Measurements from ENCODE around the gene ZNF154.
"Not testable (repeated sequence)": the region's sequence is repeated elsewhere in the genome, so short reads cannot be mapped to it uniquely, and the experiment has no call there.

The ZNF154 gene

DNA sequence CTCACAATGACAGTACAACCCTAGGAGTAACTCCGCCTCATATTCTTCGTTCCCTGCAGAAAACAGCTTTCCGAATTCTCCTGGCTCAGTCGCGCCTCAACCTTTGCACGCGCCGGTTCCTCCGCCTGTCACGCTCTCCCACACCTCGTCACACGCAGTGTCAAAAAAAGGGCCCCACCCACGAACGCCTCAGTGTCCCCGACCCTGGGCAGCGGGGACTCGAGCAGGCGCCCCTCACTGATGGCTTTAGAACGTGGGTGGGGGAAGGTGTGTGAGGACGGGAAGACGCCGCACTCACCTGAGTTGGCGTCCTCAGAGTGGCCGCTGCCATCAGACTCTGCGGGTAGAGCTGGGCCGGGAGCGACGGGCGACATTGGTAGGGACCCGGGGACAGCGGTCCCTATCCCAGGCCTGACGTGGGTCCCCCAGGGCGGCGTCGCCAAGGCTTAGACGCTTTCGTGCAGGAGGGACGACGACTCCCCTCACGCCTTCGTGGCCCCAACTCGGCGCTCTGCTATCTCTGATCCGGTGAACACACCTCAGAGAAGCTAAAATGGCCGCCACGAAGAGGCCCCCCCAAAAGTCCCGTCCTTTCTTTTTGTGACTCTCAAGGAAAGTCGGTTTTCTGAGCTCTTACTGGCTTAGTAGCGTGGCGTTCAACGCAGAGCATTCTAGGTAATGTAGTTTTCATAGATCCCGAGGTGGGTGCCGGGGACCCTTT is at the start of gene ZNF154:
TSS of gene ZNF154 (minus strand) at position 564 of the 721 bp plus-strand sequence. CDS start at position 331, 233 bp downstream.
- DNase-seq, result no peak

GRCh38 chr19:57757941-57758340 is 48.9 kb upstream of the ZNF154 start:
- no peak for DNase-seq

DNA sequence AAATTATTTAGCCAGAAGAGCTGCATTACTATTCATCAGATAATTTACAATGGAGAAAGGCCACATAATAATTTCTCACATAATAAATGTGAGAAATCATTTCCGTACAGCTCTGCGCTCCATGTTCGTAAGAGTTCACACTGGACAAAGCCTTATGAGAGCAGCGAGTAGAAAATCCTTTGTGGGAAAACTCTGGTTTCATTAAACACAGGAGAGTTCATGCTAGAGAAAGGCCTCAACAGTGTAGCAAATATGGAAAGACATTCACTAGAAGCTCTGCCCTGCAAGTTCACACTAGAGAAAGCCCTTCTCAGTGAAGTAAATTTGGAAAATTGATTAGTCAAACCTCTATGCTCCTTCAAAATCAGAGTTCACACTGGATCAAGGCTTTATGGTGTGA is 46.0 kb upstream of the ZNF154 start:
- no peak for DNase-seq

DNA sequence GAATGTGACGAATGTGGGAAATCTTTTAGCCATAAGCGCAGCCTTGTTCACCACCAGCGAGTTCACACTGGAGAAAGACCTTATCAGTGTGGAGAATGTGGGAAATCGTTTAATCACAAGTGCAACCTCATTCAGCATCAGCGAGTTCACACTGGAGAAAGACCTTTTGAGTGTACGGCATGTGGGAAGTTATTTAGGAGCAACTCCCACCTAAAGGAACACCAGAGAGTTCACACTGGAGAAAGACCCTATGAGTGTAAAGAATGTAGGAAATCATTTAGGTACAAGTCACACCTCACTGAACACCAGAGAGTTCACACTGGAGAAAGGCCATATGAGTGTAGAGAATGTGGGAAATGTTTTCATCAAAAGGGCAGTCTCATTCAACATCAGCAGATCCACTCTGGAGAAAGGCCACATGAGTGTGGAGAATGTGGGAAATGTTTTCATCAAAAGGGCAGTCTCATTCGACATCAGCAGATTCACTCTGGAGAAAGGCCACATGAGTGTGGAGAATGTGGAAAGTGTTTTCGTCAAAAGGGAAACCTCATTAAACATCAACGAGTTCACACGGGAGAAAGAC is 45.2 kb upstream of the ZNF154 start:
- DNase-seq, result no peak

- no peak for DNase-seq
Measured at GRCh38 chr19:57748029-57748428, 39.0 kb upstream of the ZNF154 start.

DNA sequence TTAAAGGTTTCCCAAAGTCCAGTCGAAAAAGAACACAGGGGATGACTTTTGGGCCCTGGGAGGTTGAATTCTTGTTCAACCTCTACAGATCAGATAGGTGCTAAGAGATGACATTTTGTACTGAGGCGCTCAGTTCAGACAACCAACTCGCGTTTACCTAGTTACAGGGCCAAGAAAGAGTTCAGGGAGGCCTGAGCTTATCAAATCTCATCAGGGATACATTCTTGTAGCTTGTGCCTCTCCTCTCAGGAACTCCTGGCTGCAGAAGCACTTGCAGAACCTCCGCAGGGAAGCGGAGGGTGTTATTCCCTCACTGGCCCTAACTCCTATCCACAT is 38.4 kb upstream of the ZNF154 start:
- DNase-seq, result no peak

DNA sequence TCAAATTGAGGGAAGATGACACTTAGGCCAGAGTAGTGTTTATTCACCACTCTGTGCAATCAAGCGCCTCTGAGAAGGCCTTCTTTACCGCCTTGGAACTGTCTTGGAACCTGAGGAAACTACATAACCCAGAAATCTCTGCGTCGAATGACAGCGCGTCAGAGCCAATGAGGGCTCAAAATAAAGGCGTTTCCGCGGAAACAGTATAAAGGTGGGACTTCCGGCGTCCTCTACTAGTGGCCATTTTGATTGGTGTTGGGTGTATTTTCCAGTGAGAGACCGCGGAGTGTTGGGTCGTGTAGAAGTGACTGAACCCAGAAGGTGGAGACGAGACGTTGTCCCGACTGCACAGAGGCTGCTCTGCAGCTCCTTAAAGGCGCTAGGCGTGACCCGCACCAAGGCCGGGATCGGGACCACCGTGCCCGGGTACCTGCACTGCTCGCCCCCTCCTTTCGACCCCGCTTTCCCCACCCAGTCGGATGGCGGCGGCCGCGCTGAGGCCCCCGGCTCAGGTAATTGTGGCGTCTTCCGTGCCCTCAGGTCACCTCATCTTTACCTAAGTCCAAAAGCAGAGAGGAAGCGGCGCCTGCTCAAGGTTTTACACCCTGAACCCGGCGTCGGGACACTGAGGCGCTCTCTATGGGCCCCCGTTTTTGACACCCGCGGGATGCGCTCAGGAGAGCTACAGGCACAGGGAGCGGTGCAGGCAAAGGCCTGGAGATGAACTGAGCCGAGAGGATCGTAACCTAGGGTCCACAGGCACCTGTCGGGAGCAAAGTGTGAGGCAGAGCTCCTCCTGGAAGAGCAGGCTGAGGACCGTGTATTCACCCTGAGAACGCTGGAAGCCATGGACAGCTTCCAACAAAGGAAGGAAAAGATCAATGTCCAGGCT is 37.8 kb upstream of the ZNF154 start, which contains the start of gene ZNF776:
TSS of gene ZNF776 (plus strand) at position 236 of the 892 bp plus-strand sequence. CDS start at position 480, 244 bp downstream.
- DNase-seq, result peak; percentile 81 to 93

- not testable (repeated sequence) for DNase-seq
Measured at GRCh38 chr19:57738770-57739169, 29.8 kb upstream of the ZNF154 start.

DNA sequence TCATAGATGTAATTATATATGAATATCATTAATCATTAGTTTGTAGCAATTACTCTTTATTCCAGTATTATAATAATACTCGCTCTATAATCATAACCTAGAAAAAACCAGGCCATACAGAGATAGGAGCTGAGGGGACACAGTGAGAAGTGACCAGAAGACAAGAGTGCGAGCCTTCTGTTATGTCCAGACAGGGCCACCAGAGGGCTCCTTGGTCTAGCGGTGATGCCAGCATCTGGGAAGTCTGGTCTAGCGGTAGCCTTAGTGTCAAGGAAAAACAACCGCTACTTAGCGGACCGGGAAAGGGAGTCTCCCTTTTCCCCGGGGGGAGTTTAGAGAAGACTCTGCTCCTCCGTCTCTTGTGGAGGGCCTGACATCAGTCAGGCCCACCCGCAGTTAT is 29.3 kb upstream of the ZNF154 start:
- peak in 1 of 2 experiments; percentile 6 for DNase-seq

- no peak for DNase-seq
Measured at GRCh38 chr19:57720878-57721277, 11.9 kb upstream of the ZNF154 start.

DNA sequence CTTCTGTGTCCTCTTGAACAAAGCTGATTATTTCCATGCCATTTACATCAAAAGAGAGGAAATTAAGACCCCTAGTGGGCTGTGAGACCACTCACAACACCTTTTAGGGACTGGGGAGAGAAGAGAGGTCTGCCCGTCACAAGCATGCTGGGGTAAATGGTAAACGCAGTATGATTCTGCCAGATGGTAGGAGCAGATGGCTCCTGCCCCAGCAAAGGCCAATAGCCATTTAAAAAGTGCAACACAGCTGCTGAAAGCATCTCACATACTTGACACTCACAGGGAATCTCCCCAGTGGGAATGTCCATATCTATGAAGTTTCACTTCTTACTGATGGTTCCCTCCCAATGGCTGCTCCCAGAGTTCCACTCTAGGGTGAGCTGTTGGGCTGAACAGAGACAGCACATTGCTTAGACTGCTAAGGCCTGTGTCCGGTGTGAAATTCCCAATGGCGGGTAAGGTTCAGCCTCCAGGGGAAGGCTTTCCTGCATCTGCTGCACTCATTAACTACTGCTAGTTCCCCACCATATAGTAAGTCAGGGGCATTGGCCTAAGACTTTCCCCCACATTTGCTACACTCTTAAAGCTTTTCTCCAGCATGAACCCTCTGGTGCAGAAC is 11.0 kb upstream of the ZNF154 start:
- DNase-seq, result peak; percentile 43 to 84

GRCh38 chr19:57719424-57719823 is 10.4 kb upstream of the ZNF154 start:
- peak; percentile 43 to 84 for DNase-seq

DNA sequence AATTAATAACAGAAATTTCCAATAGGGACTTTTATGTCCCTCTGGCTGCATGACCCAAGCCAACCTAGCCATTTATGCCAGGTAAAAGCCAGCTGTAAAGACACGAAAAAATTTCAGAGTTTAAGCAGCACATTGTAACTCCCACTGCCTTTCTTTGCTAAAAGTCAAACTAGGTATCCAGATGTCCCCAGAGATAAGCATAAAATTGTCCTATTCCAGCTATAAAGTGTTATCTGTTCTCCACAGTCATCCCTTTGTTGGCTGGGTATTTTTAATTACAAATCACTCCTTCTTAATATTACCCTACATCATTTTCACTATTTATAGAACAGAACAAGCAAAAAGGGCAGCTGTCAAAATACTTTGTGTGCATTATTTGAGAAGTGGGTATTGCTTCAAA is 3.2 kb upstream of the ZNF154 start:
- no peak for DNase-seq

DNA sequence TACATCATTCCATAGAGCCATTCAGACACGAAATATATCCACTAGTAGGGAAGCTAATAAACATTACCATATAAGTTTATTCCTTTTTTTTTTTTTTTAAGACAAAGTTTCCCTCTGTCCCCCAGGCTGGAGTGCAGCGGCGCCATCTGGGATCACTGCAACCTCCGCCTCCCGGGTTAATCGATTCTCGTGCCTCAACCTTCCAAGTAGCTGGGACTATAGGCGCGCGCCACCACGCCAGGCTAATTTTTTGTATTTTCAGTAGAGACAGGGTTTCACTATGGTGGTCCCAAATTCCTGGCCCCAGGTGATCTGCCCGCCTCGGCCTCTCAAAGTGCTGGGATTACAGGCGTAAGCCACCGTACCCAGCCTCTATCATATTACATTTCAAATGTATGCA is 612 bp upstream of the ZNF154 start:
- no peak for DNase-seq

GRCh38 chr19:57706346-57706745 is 2.7 kb downstream of the ZNF154 start:
- DNase-seq, result no peak

DNA sequence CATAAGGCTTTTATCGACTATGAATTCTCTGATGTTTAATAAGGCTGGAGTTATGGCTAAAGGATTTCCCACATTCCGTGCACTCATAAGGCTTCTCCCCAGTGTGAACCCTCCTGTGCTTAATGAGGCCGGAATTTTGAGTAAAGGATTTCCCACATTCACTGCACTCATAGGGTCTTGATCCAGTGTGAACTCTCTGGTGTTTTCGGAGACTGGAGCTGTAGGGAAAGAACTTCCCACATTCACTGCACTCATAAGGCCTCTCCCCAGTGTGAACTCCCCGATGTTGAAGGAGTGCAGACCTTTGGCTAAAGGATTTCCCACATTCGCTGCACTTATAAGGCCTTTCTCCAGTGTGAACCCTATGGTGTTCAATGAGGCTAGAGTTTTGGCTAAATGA is 7.4 kb downstream of the ZNF154 start:
- DNase-seq, result no peak

GRCh38 chr19:57689750-57690149 is 19.3 kb downstream of the ZNF154 start:
- DNase-seq, result no peak

DNA sequence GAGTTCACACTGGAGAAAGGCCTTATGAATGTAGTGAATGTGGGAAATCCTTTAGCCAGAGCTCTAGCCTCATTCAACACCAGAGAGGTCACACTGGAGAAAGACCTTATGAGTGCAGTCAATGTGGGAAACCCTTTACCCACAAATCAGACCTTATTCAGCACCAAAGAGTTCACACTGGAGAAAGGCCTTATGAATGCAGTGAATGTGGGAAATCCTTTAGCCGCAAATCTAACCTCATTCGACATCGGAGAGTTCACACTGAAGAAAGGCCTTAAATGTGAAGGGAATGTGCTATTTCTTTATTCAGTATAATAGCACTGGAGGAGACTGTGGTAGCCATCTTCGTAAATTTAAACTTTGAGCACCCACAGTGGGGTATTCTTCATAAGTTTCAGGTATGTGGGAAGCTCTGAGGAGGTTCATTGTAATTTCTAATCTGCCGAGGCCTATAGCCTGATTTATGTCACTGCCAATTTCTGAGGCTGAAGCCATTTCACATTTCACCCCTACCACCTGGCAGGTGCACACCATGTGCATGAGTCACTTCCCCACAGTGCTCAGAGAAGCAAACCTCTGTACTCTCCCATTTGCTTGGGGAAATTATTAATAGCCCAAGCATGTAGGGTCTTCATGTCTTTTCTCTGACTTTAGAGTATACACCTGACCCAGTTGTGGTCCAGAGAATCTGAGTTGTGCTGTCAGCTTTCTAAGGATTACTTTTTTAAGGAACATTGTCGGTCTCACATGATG is 20.8 kb downstream of the ZNF154 start:
- DNase-seq, result no peak

DNA sequence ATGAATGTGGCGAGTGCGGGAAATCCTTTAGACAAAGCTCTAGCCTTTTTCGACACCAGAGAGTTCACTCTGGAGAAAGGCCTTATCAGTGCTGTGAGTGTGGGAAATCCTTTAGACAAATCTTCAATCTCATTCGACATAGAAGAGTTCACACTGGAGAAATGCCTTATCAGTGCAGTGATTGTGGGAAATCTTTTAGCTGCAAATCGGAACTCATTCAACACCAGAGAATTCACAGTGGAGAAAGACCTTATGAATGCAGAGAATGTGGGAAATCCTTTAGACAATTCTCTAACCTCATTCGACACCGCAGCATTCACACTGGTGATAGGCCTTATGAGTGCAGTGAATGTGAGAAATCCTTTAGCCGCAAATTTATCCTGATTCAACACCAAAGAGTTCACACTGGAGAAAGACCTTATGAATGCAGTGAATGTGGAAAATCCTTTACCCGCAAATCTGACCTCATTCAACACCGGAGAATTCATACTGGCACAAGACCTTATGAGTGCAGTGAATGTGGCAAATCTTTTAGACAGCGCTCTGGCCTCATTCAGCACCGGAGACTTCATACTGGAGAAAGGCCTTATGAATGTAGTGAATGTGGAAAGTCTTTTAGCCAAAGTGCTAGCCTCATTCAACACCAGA is 21.5 kb downstream of the ZNF154 start:
- no peak for DNase-seq

DNA sequence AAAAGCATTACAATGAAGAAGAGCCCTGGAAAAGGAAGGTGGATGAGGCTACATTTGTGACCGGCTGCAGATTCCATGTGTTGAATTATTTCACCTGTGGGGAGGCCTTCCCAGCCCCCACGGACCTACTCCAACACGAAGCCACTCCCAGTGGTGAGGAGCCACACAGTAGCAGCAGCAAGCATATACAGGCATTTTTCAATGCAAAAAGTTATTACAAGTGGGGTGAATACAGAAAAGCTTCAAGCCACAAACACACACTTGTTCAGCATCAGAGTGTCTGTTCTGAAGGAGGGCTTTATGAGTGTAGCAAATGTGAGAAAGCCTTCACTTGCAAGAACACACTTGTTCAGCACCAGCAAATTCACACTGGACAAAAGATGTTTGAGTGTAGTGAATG is 22.3 kb downstream of the ZNF154 start:
- no peak for DNase-seq

DNA sequence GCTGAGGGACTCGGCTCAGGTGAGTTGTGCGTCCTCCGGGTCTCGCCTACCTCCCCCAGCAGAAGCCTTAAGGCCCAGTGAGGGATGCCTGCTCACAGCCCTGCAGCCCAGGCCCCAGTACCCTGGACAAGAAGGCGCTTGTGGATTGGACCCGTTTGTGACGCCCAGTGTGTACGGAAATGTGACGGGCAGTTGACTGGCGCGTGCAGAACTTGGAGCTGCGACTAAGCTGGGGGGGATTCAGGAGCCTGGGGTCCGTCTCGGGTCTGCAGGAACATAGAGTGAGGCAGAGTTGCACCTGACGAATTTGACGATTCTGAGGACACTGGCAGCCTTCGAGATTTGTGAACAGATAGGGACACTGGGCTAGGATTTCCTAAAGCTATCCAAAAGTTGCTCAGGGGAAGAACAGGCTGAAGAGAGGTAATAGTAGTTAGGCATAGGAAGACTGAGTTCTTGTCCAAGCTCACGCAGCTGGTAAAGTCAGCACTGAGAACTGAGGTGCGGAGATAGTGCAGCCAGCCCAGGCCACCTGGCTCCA is 26.7 kb downstream of the ZNF154 start:
- no peak for DNase-seq

DNA sequence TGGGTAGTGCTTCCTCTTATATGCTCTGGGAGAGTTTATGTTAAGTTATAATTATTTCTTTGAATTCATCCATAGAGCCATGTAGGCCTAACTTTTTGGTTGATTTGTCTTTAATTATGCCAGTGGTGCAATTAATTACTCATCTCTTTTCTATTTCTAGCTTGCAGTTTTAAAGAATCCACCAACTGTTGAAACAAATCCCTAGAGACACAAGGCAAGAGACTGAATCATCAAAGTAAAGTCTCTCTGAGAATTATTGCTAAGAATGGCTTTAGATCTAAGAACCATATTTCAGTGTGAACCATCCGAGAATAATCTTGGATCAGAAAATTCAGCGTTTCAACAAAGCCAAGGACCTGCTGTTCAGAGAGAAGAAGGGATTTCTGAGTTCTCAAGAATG is 33.1 kb downstream of the ZNF154 start:
- no peak for DNase-seq
